Bronchial epithelial cell (primary cell): Measurements from ENCODE around the gene ZFP92. TPM values are rescaled to one million over a fixed set of nuclear protein-coding genes. Genes with fewer than 3 reads are reported as not detected.

Experiments
- DNase-seq: peaks from one replicate; pipeline ENCODE4 v3.0.0-alpha.2; 2010; ENCODE audit warnings: low read depth
- FAIRE-seq: peaks from 2 replicates; lab custom pipeline; 2011; peaks lifted over from hg19 to GRCh38; lab: Jason Lieb, UNC
- H3K27me3 ChIP-seq: 2 replicates; pipeline ENCODE4 v1.5.1; 2011; ENCODE audit warnings: low read length; ENCODE audit not compliant: control insufficient read depth, insufficient read depth
- H3K36me3 ChIP-seq: 2 replicates; pipeline ENCODE4 v1.5.1; 2011; ENCODE audit warnings: low read length; ENCODE audit not compliant: control insufficient read depth, insufficient read depth
- H3K4me3 ChIP-seq: 2 replicates; pipeline ENCODE4 v1.5.1; 2011; ENCODE audit warnings: mild to moderate bottlenecking, low read depth, low read length, control low read depth
- CTCF ChIP-seq: IDR thresholded peaks from 2 replicates; pipeline ENCODE4 v1.5.1; 2011; ENCODE audit warnings: mild to moderate bottlenecking, moderate library complexity, low read length, control low read depth, inconsistent platforms; ENCODE audit not compliant: insufficient read depth, severe bottlenecking
- total RNA-seq: library from RNA; depleted of rRNA; stranded (reverse); fragments of >200 nt; gene quantifications from 2 replicates; pipeline ENCODE4 v1.2.1, GENCODE V29; 2014

Gene ZFP92
- total RNA-seq, 1 donor from 2014 or later, result 0.53 TPM

- H3K36me3 ChIP-seq, result no peaks in the 10 kb centered on the region
- H3K27me3 ChIP-seq, result no peaks in the 10 kb centered on the region
- H3K4me3 ChIP-seq, result no peak overlapping the region
- no peak for FAIRE-seq
- no peak for TF ChIP-seq CTCF
- DNase-seq, result no peak
Measured at GRCh38 chrX:153378607-153379006, 32.7 kb upstream of the ZFP92 start.

- H3K27me3 ChIP-seq, result no peaks in the 10 kb centered on the region
- H3K4me3 ChIP-seq, result no peak overlapping the region
- DNase-seq (no peak), FAIRE-seq (no peak)
- no peaks in the 10 kb centered on the region for H3K36me3 ChIP-seq
- no peak for TF ChIP-seq CTCF
Measured at GRCh38 chrX:153379508-153379907, 31.8 kb upstream of the ZFP92 start.

- DNase-seq (no peak), FAIRE-seq (no peak)
- H3K4me3 ChIP-seq, result no peak overlapping the region
- H3K36me3 ChIP-seq, result no peaks in the 10 kb centered on the region
- H3K27me3 ChIP-seq, result no peaks in the 10 kb centered on the region
- TF ChIP-seq CTCF, result no peak
Measured at GRCh38 chrX:153379971-153380581, 31.2 kb upstream of the ZFP92 start.

- no peaks in the 10 kb centered on the region for H3K36me3 ChIP-seq
- no peak for DNase-seq
- no peak overlapping the region for H3K4me3 ChIP-seq
- no peak for TF ChIP-seq CTCF
- H3K27me3 ChIP-seq, result no peaks in the 10 kb centered on the region
- no peak for FAIRE-seq
Measured at GRCh38 chrX:153380691-153381090, 30.6 kb upstream of the ZFP92 start.

- TF ChIP-seq CTCF, result no peak
- FAIRE-seq (no peak), DNase-seq (no peak)
- Histone ChIP-seq H3K4me3 (no peak overlapping the region), H3K27me3 (no peaks in the 10 kb centered on the region), H3K36me3 (no peaks in the 10 kb centered on the region)
Measured at GRCh38 chrX:153381684-153382532, 29.4 kb upstream of the ZFP92 start.
